Spleen (tissue), 7 donors: Measurements from ENCODE around the gene AFAP1.

Experiments used
- POLR2A ChIP-seq, 3 donors: fragments of 450-650 bp; IDR thresholded peaks; one replicate each; pipeline ENCODE4 v1.5.1; 2017; ENCODE audit warnings: antibody characterized with exemption in 3 of 3, mild to moderate bottlenecking in 1 of 3
- POLR2AphosphoS5 ChIP-seq, 3 donors: sonication (generic); formaldehyde crosslinking; IDR thresholded peaks; one replicate each; pipeline ENCODE4 v1.5.1; 2017; ENCODE audit warnings: antibody characterized with exemption in 3 of 3
- TF ChIP-seq, protein P1 (sequence below), 11 experiments: fragments of 200-600 bp in 7 of 11; fragments of 450-650 bp in 4 of 11; sonication (generic) in 4 of 11; IDR thresholded peaks in 8 of 11; conservative IDR thresholded peaks in 3 of 11; 1 replicate in 7 of 11; 2 replicates in 4 of 11; pipeline versions ENCODE4 v1.4.0 to v1.8.0; 2016 to 2021; ENCODE audit warnings: antibody characterized with exemption in 11 of 11, inconsistent platforms in 4 of 11, mild to moderate bottlenecking in 1 of 11
- donor health status: DM: no; HTN: no; CAD: no; lungs with moderate emphysema.
- donor health status: DM: no; HTN: no; CAD: no.
- donor health status: DM: no; HTN: no; CAD: no.

DNA sequence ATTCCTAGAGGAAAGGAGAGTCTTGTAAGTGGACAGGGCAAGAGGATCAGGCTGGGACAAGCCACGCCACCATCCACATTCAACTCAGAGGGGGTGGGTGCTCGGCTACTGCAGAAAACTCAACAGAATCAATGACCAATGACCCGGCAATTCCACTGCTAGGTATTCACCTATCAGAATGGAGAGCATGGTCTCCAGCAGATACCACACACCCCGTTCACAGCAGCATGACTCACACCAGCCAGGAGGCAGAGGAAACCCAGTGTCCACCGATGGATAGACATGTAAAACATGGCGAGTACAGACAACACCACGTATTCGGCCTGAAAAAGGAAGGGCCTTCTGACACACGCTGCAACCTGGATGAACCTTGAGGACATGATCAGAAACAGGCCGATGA, 175.9 kb downstream of the AFAP1 start:
- TF ChIP-seq, protein P1, sequence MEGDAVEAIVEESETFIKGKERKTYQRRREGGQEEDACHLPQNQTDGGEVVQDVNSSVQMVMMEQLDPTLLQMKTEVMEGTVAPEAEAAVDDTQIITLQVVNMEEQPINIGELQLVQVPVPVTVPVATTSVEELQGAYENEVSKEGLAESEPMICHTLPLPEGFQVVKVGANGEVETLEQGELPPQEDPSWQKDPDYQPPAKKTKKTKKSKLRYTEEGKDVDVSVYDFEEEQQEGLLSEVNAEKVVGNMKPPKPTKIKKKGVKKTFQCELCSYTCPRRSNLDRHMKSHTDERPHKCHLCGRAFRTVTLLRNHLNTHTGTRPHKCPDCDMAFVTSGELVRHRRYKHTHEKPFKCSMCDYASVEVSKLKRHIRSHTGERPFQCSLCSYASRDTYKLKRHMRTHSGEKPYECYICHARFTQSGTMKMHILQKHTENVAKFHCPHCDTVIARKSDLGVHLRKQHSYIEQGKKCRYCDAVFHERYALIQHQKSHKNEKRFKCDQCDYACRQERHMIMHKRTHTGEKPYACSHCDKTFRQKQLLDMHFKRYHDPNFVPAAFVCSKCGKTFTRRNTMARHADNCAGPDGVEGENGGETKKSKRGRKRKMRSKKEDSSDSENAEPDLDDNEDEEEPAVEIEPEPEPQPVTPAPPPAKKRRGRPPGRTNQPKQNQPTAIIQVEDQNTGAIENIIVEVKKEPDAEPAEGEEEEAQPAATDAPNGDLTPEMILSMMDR (IDR thresholded peaks at IDR 0.05 in 8 of 11, conservative IDR thresholded peaks at IDR 0.05 in 3 of 11), result no peak
- TF ChIP-seq POLR2A (IDR thresholded peaks at IDR 0.05) (no peak), POLR2AphosphoS5 (IDR thresholded peaks at IDR 0.05) (no peak)
